Trophoblast cell (in vitro differentiated cells and primary cell): ENCODE results near the gene GRM5.

Experiments
- DNase-seq, 2 donors: peaks; one replicate each; pipeline ENCODE4 v3.0.0-alpha.2; 2016
- H2AFZ ChIP-seq: 2 replicates; pipeline ENCODE4 v1.6.1; 2013; ENCODE audit warnings: low read length, moderate library complexity, mild to moderate bottlenecking; ENCODE audit not compliant: insufficient read depth, poor library complexity
- H2AK5ac ChIP-seq: 2 replicates; pipeline ENCODE4 v1.6.1; 2013; ENCODE audit warnings: mild to moderate bottlenecking, low read length
- H2BK120ac ChIP-seq: 2 replicates; pipeline ENCODE4 v1.6.1; 2013; ENCODE audit warnings: low read length, mild to moderate bottlenecking, moderate library complexity; ENCODE audit not compliant: insufficient read depth, poor library complexity
- H2BK12ac ChIP-seq: 2 replicates; pipeline ENCODE4 v1.6.1; 2013; ENCODE audit warnings: mild to moderate bottlenecking, low read length, moderate library complexity
- H2BK5ac ChIP-seq: 2 replicates; pipeline ENCODE4 v1.6.1; 2013; ENCODE audit warnings: low read length, low read depth, moderate library complexity, mild to moderate bottlenecking; ENCODE audit not compliant: poor library complexity
- H3K14ac ChIP-seq: 2 replicates; pipeline ENCODE4 v1.6.1; 2013; ENCODE audit warnings: mild to moderate bottlenecking, low read length
- H3K18ac ChIP-seq: 2 replicates; pipeline ENCODE4 v1.6.1; 2013; ENCODE audit warnings: mild to moderate bottlenecking, low read length
- H3K23ac ChIP-seq: 2 replicates; pipeline ENCODE4 v1.6.1; 2013; ENCODE audit warnings: low read length
- H3K27ac ChIP-seq: 2 replicates; pipeline ENCODE4 v1.5.1; 2013; ENCODE audit warnings: low read depth, mild to moderate bottlenecking, inconsistent platforms, low read length, moderate library complexity
- H3K27me3 ChIP-seq: 2 replicates; pipeline ENCODE4 v1.6.1; 2013; ENCODE audit warnings: inconsistent platforms, mild to moderate bottlenecking, low read length, moderate library complexity; ENCODE audit not compliant: insufficient read depth
- H3K36me3 ChIP-seq, 2 experiments: 1 replicate in 1 of 2; 2 replicates in 1 of 2; pipeline ENCODE4 v1.6.1; 2013; ENCODE audit warnings: low read length in 2 of 2, mild to moderate bottlenecking in 2 of 2, moderate library complexity in 1 of 2; ENCODE audit not compliant: insufficient read depth in 2 of 2, control insufficient read depth in 1 of 2
- H3K4ac ChIP-seq: 2 replicates; pipeline ENCODE4 v1.6.1; 2013; ENCODE audit warnings: low read depth, mild to moderate bottlenecking, low read length, moderate library complexity
- H3K4me1 ChIP-seq, 2 experiments: 1 replicate in 1 of 2; 2 replicates in 1 of 2; pipeline ENCODE4 v1.6.1; 2013; ENCODE audit warnings: low read length in 2 of 2, mild to moderate bottlenecking in 2 of 2, moderate library complexity in 1 of 2; ENCODE audit not compliant: insufficient read depth in 2 of 2, control insufficient read depth in 1 of 2
- H3K4me2 ChIP-seq: 2 replicates; pipeline ENCODE4 v1.6.1; 2013; ENCODE audit warnings: inconsistent platforms, mild to moderate bottlenecking, low read length, moderate library complexity
- H3K4me3 ChIP-seq: 2 replicates; pipeline ENCODE4 v1.5.1; 2013; ENCODE audit warnings: mild to moderate bottlenecking, low read depth, low read length, inconsistent platforms
- H3K79me1 ChIP-seq: one replicate; pipeline ENCODE4 v1.6.1; 2013; ENCODE audit warnings: low read length
- H3K79me2 ChIP-seq: 2 replicates; pipeline ENCODE4 v1.6.1; 2013; ENCODE audit warnings: low read length, mild to moderate bottlenecking; ENCODE audit not compliant: control insufficient read depth, insufficient read depth, poor library complexity
- H3K9ac ChIP-seq: 2 replicates; pipeline ENCODE4 v1.6.1; 2013; ENCODE audit warnings: mild to moderate bottlenecking, low read length
- H3K9me3 ChIP-seq: 2 replicates; pipeline ENCODE4 v1.6.1; 2013; ENCODE audit warnings: low read depth, mild to moderate bottlenecking, control low read depth, inconsistent platforms, low read length; ENCODE audit not compliant: insufficient read depth
- H4K12ac ChIP-seq: 2 replicates; pipeline ENCODE4 v1.6.1; 2013; ENCODE audit warnings: low read depth, mild to moderate bottlenecking, low read length, moderate library complexity
- H4K8ac ChIP-seq: 2 replicates; pipeline ENCODE4 v1.6.1; 2013; ENCODE audit warnings: low read depth, mild to moderate bottlenecking, low read length, moderate library complexity
- H4K91ac ChIP-seq: one replicate; pipeline ENCODE4 v1.6.1; 2013; ENCODE audit warnings: low read depth, mild to moderate bottlenecking, low read length, moderate library complexity
- WGBS: extraction: QIAGEN DNeasy Blood & Tissue Kit; methylation state at CpG from one replicate; pipeline ENCODE4 v1.1.7; 2013; ENCODE audit warnings: missing lambda C conversion rate; ENCODE audit not compliant: insufficient read length, insufficient coverage; ENCODE audit errors: extremely low coverage; 5-methylcytosine and 5-hydroxymethylcytosine counted together

GRM5 gene

GRCh38 chr11:88689548-88690240 is 376.1 kb downstream of the GRM5 start:
- no peak overlapping the region for H4K8ac ChIP-seq
- H3K4me2 ChIP-seq = no peak overlapping the region
- no peak overlapping the region for H2BK120ac ChIP-seq
- no peak overlapping the region for H2BK12ac ChIP-seq
- no peak overlapping the region for H3K27ac ChIP-seq
- no CpG with 5 or more reads among the region's 6 CpGs for WGBS
- H3K23ac ChIP-seq = no peak overlapping the region
- no peak overlapping the region for H2BK5ac ChIP-seq
- H4K91ac ChIP-seq = no peak overlapping the region
- H3K9ac ChIP-seq = no peak overlapping the region
- H4K12ac ChIP-seq = no peak overlapping the region
- H3K4me3 ChIP-seq = no peak overlapping the region
- H3K4me1 ChIP-seq = no peaks in the 10 kb centered on the region
- no peak overlapping the region for H3K18ac ChIP-seq
- peaks cover 2% of the 10 kb centered on the region for H3K9me3 ChIP-seq
- no peaks in the 10 kb centered on the region for H3K27me3 ChIP-seq
- no peaks in the 10 kb centered on the region for H3K79me2 ChIP-seq
- no peaks in the 10 kb centered on the region for H3K36me3 ChIP-seq
- H2AK5ac ChIP-seq = no peak overlapping the region
- H3K14ac ChIP-seq = no peak overlapping the region
- H3K4ac ChIP-seq = no peak overlapping the region
- no peak for DNase-seq
- H3K79me1 ChIP-seq = no peaks in the 10 kb centered on the region
- no peak overlapping the region for H2AFZ ChIP-seq

- no peak overlapping the region for H2AK5ac ChIP-seq
- no peak overlapping the region for H2BK12ac ChIP-seq
- H2AFZ ChIP-seq = no peak overlapping the region
- H3K79me1 ChIP-seq = no peaks in the 10 kb centered on the region
- no peak overlapping the region for H3K4me3 ChIP-seq
- H3K14ac ChIP-seq = no peak overlapping the region
- no peaks in the 10 kb centered on the region for H3K36me3 ChIP-seq
- H3K23ac ChIP-seq = no peak overlapping the region
- H4K12ac ChIP-seq = no peak overlapping the region
- no CpG with 5 or more reads among the region's 1 CpG for WGBS
- H3K18ac ChIP-seq = no peak overlapping the region
- no peak for DNase-seq
- no peak overlapping the region for H3K4ac ChIP-seq
- H3K4me1 ChIP-seq = no peaks in the 10 kb centered on the region
- H3K9ac ChIP-seq = no peak overlapping the region
- H3K27me3 ChIP-seq = no peaks in the 10 kb centered on the region
- no peak overlapping the region for H3K27ac ChIP-seq
- no peak overlapping the region for H4K8ac ChIP-seq
- H3K4me2 ChIP-seq = no peak overlapping the region
- H3K79me2 ChIP-seq = no peaks in the 10 kb centered on the region
- no peak overlapping the region for H4K91ac ChIP-seq
- peaks cover 2% of the 10 kb centered on the region for H3K9me3 ChIP-seq
- H2BK5ac ChIP-seq = no peak overlapping the region
- H2BK120ac ChIP-seq = no peak overlapping the region
These were observed 382.8 kb downstream of the GRM5 start for GRCh38 chr11:88683024-88683423.

- Histone ChIP-seq H3K4ac (no peak overlapping the region), H3K79me2 (no peaks in the 10 kb centered on the region), H3K9me3 (peaks cover 2% of the 10 kb centered on the region), H4K8ac (no peak overlapping the region), H3K23ac (no peak overlapping the region), H3K27ac (no peak overlapping the region), H3K14ac (no peak overlapping the region), H3K27me3 (no peaks in the 10 kb centered on the region), H3K79me1 (no peaks in the 10 kb centered on the region), H3K36me3 (no peaks in the 10 kb centered on the region), H2BK5ac (no peak overlapping the region), H3K4me2 (no peak overlapping the region), H4K91ac (no peak overlapping the region), H3K18ac (no peak overlapping the region), H4K12ac (no peak overlapping the region), H3K4me3 (no peak overlapping the region), H2AK5ac (no peak overlapping the region), H3K4me1 (no peaks in the 10 kb centered on the region), H3K9ac (no peak overlapping the region), H2BK120ac (no peak overlapping the region), H2BK12ac (no peak overlapping the region), H2AFZ (no peak overlapping the region)
- DNase-seq = no peak
- no CpG with 5 or more reads among the region's 1 CpG for WGBS
These were observed 385.0 kb downstream of the GRM5 start for GRCh38 chr11:88680806-88681205.

GRCh38 chr11:88666364-88666763 is 399.4 kb downstream of the GRM5 start:
- WGBS = no CpG with 5 or more reads among the region's 1 CpG
- Histone ChIP-seq H3K36me3 (no peaks in the 10 kb centered on the region), H3K4ac (no peak overlapping the region), H3K18ac (no peak overlapping the region), H2BK12ac (no peak overlapping the region), H2AFZ (no peak overlapping the region), H2AK5ac (no peak overlapping the region), H4K91ac (no peak overlapping the region), H2BK120ac (no peak overlapping the region), H4K8ac (no peak overlapping the region), H2BK5ac (no peak overlapping the region), H3K79me2 (no peaks in the 10 kb centered on the region), H3K27me3 (no peaks in the 10 kb centered on the region), H3K9ac (no peak overlapping the region), H4K12ac (no peak overlapping the region), H3K4me3 (no peak overlapping the region), H3K4me1 (no peaks in the 10 kb centered on the region), H3K79me1 (no peaks in the 10 kb centered on the region), H3K14ac (no peak overlapping the region), H3K9me3 (no peaks in the 10 kb centered on the region), H3K4me2 (no peak overlapping the region), H3K23ac (no peak overlapping the region), H3K27ac (no peak overlapping the region)
- DNase-seq = no peak
